HepG2 (cell line): Measurements from ENCODE around the gene KRT40. TPM values are rescaled to one million over a fixed set of nuclear protein-coding genes. Genes with fewer than 3 reads are reported as not detected.

Experiments
- ATAC-seq: fragments of 200-7000 bp; cut with Tn5 transposase; 3 replicates; pipeline ENCODE4 v1.9.1; 2020; ENCODE audit warnings: mild to moderate bottlenecking, moderate library complexity
- BruUV-seq: library from RNA; stranded (reverse); fragments of 400-500 nt; replicated peaks from 2 replicates; lab custom pipeline; 2021; lab: Mats Ljungman, UMichigan
- CTCF ChIA-PET: fragments of 300-600 bp; formaldehyde crosslinking; extraction: SDS; loops from one replicate; lab custom pipeline; 2021; ENCODE audit warnings: low total read pairs, inconsistent platforms, low intra/inter-chr PET ratio; lab: Yijun Ruan, JAX
- POLR2A ChIA-PET: fragments of 350-600 bp; sonication (Branson Sonifier 250); formaldehyde crosslinking; loops from one replicate; lab custom pipeline; 2020; ENCODE audit warnings: antibody characterized with exemption, inconsistent platforms; lab: Yijun Ruan, JAX
- DNase-seq: peaks from one replicate; pipeline ENCODE4 v3.0.0-alpha.2; 2015; ENCODE audit warnings: low spot score
- FAIRE-seq: peaks from 3 replicates; lab custom pipeline; 2011; peaks lifted over from hg19 to GRCh38; lab: Jason Lieb, UNC
- H2AFZ ChIP-seq: one replicate; pipeline ENCODE4 v1.6.1; 2011; ENCODE audit warnings: low read length, inconsistent platforms
- H3K27ac ChIP-seq: fragments of 300-600 bp; 3 replicates; pipeline ENCODE4 v1.8.0; 2011; ENCODE audit warnings: mixed run types, mild to moderate bottlenecking, mixed read lengths, low read length, inconsistent platforms; ENCODE audit not compliant: insufficient read depth; ENCODE audit errors: extremely low read length
- H3K27me3 ChIP-seq, 2 experiments: fragments of 200-600 bp in 1 of 2; 2 replicates in 1 of 2; 3 replicates in 1 of 2; pipeline versions ENCODE4 v1.6.0 to v1.8.0; 2011; ENCODE audit warnings: low read length in 2 of 2, mild to moderate bottlenecking in 2 of 2, moderate library complexity in 2 of 2, inconsistent platforms in 1 of 2; ENCODE audit not compliant: insufficient read depth in 2 of 2, control insufficient read depth in 1 of 2
- H3K36me3 ChIP-seq, 2 experiments: fragments of 200-600 bp in 1 of 2; replicated peaks in 1 of 2; 2 replicates in 1 of 2; 3 replicates in 1 of 2; pipeline versions ENCODE4 v1.5.1 to v1.8.0; 2011; ENCODE audit warnings: low read length in 2 of 2, inconsistent platforms in 1 of 2; ENCODE audit not compliant: insufficient read depth in 2 of 2, control insufficient read depth in 1 of 2
- H3K4me1 ChIP-seq: 2 replicates; pipeline ENCODE4 v1.5.1; 2012; ENCODE audit warnings: low read length, inconsistent platforms; ENCODE audit not compliant: insufficient read depth
- H3K4me2 ChIP-seq: 2 replicates; pipeline ENCODE4 v1.6.0; 2011; ENCODE audit warnings: low read depth, low read length, inconsistent platforms
- H3K4me3 ChIP-seq, 3 experiments: fragments of 200-600 bp in 1 of 3; sonication (generic), shearing (Covaris generic) in 1 of 3; replicated peaks in 1 of 3; 2 replicates each; pipeline ENCODE4 v1.5.1; 2011 to 2016; ENCODE audit warnings: low read length in 3 of 3, inconsistent platforms in 2 of 3, low read depth in 2 of 3, mild to moderate bottlenecking in 2 of 3, control low read depth in 1 of 3, mixed read lengths in 1 of 3; ENCODE audit not compliant: insufficient read depth in 1 of 3
- H3K79me2 ChIP-seq: one replicate; pipeline ENCODE4 v1.6.1; 2011; ENCODE audit warnings: low read length, inconsistent platforms; ENCODE audit not compliant: insufficient read depth
- H3K9ac ChIP-seq: 2 replicates; pipeline ENCODE4 v1.6.0; 2011; ENCODE audit warnings: mild to moderate bottlenecking, low read depth, low read length, inconsistent platforms; ENCODE audit not compliant: insufficient read depth
- H3K9me3 ChIP-seq: 2 replicates; pipeline ENCODE4 v1.5.1; 2012; ENCODE audit warnings: mild to moderate bottlenecking, low read length
- H4K20me1 ChIP-seq: 2 replicates; pipeline ENCODE4 v1.6.0; 2011; ENCODE audit warnings: inconsistent platforms, mild to moderate bottlenecking, low read length, moderate library complexity; ENCODE audit not compliant: insufficient read depth
- HMG20A ChIP-seq: IDR thresholded peaks from 2 replicates; pipeline ENCODE4 v1.6.1; 2016; ENCODE audit warnings: borderline replicate concordance
- MAFF ChIP-seq: IDR thresholded peaks from 2 replicates; pipeline ENCODE4 v1.6.1; 2011; ENCODE audit warnings: low read depth, low read length, improper control_type of control experiment
- MAFK ChIP-seq, 2 experiments: IDR thresholded peaks in 1 of 2; conservative IDR thresholded peaks in 1 of 2; 2 replicates each; pipeline ENCODE4 v1.6.1; 2011; ENCODE audit warnings: improper control_type of control experiment in 2 of 2, low read length in 2 of 2
- NFYB ChIP-seq: sonication (generic); formaldehyde crosslinking; IDR thresholded peaks from 2 replicates; pipeline ENCODE4 v1.4.0; 2020; ENCODE audit warnings: missing genetic modification reagents
- PPARG ChIP-seq: conservative IDR thresholded peaks from 2 replicates; pipeline ENCODE4 v1.6.1; 2016; ENCODE audit warnings: missing biosample characterization, missing genetic modification reagents
- TCF7L2 ChIP-seq: IDR thresholded peaks from 2 replicates; pipeline ENCODE4 v1.6.1; 2011; ENCODE audit warnings: mild to moderate bottlenecking, low read depth, low read length, moderate library complexity
- ZNF780A ChIP-seq: sonication (generic); formaldehyde crosslinking; IDR thresholded peaks from 2 replicates; pipeline ENCODE4 v1.8.0; 2022; ENCODE audit warnings: mild to moderate bottlenecking, missing genetic modification reagents, moderate library complexity
- ZNF790 ChIP-seq: sonication (generic); formaldehyde crosslinking; IDR thresholded peaks from 2 replicates; pipeline ENCODE4 v1.8.0; 2022; ENCODE audit warnings: missing genetic modification reagents, mild to moderate bottlenecking, borderline replicate concordance
- WGBS: methylation state at CpG from one replicate; pipeline ENCODE4 v1.1.6; 2017; ENCODE audit warnings: low lambda C conversion rate; 5-methylcytosine and 5-hydroxymethylcytosine counted together
- in situ Hi-C: cut with HindIII; loops from 2 replicates; pipeline ENCODE4 v1.10.0; 2017; ENCODE audit warnings: low pct_unique_long_range_greater_than_20kb; ENCODE audit not compliant: extremely low pct_ligation_motif_present
- intact Hi-C: fragments of 100-400 bp; cut with micrococcal nuclease; formaldehyde crosslinking; loops from one replicate; pipeline ENCODE4 v1.10.0; 2022; ENCODE audit not compliant: unreplicated experiment
- polyA plus RNA-seq, 8 experiments: library from polyadenylated mRNA; depleted of rRNA in 3 of 8; stranded (reverse) in 7 of 8; unstranded in 1 of 8; fragments of >200 nt; fragmentation: Illumina TruSeq in 4 of 8; extraction: Trizol in 4 of 8; gene quantifications; 2 replicates each; pipeline versions ENCODE4 v1.2.1 to v1.2.3, GENCODE V29; 2011 to 2016; ENCODE audit warnings: low read depth in 4 of 8, missing spikeins in 1 of 8, mixed read lengths in 1 of 8; ENCODE audit not compliant: insufficient read depth in 1 of 8
- total RNA-seq, 5 experiments: library from RNA; depleted of rRNA; stranded (reverse); fragments of >200 nt; fragmentation: Illumina TruSeq; extraction: Trizol; gene quantifications; 2 replicates each; pipeline ENCODE4 v1.2.3, GENCODE V29; 2016; ENCODE audit warnings: low read depth in 1 of 5
- TF ChIP-seq, protein P1 (sequence below): IDR thresholded peaks from 2 replicates; pipeline ENCODE4 v1.6.1; 2012; ENCODE audit warnings: low read depth, low read length, improper control_type of control experiment
- TF ChIP-seq, protein P2 (sequence below): IDR thresholded peaks from 2 replicates; pipeline ENCODE4 v1.6.1; 2016; ENCODE audit warnings: low read depth, missing genetic modification reagents, missing compliant biosample characterization

Gene KRT40
- total and polyA plus RNA-seq, 2 of the 13 experiments (the other 11 are each of a cell fraction or from before 2014, with no cell fraction given): not detected

DNA sequence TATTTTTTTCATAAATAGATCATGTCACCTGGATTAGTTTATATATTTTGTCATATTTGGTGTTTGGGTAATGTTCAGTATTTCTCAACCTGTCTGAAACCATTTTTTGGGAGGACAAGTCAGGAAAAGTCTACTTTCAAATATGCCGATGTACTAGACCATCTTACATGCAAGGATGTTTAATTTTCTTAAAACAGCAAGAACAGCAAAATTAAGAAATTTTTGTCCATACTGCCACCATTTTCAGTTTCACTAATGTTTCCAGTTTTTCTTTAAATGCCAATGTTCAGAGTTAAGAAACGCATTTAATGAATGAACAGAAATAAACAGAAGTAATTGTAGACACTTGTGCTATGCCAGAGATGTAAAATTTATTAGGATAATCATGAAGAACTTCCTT, 9.0 kb upstream of the KRT40 start:
- no TSS peak for BruUV-seq
- no peak for FAIRE-seq
- CTCF ChIA-PET: no interaction called here
- intact Hi-C loops: no loop called here
- H3K27ac ChIP-seq: no peak overlapping the region
- in situ Hi-C loops: no loop called here
- H3K27me3 ChIP-seq: no peaks in the 10 kb centered on the region
- H3K9me3 ChIP-seq: no peaks in the 10 kb centered on the region
- no peak for DNase-seq
- H3K9ac ChIP-seq: no peak overlapping the region
- no peak for ATAC-seq
- WGBS: 94% methylated on average over 2 of the region's 2 CpGs
- no peak overlapping the region for H2AFZ ChIP-seq
- peaks cover 5% of the 10 kb centered on the region; the same call in 1 of the 2 replicates for H3K4me1 ChIP-seq
- no peaks in the 10 kb centered on the region for H3K36me3 ChIP-seq
- no peak overlapping the region for H3K4me2 ChIP-seq
- TF ChIP-seq MAFF: peak; percentile 62; the same call in 1 of the 2 replicates
- TF ChIP-seq, protein P1, sequence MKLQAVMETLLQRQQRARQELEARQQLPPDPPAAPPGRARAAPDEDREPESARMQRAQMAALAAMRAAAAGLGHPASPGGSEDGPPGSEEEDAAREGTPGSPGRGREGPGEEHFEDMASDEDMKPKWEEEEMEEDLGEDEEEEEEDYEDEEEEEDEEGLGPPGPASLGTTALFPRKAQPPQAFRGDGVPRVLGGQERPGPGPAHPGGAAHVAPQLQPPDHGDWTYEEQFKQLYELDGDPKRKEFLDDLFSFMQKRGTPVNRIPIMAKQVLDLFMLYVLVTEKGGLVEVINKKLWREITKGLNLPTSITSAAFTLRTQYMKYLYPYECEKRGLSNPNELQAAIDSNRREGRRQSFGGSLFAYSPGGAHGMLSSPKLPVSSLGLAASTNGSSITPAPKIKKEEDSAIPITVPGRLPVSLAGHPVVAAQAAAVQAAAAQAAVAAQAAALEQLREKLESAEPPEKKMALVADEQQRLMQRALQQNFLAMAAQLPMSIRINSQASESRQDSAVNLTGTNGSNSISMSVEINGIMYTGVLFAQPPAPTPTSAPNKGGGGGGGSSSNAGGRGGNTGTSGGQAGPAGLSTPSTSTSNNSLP: no peak
- TF ChIP-seq NFYB: no peak
- no peak for TF ChIP-seq PPARG
- peak; percentile 53 to 74 for TF ChIP-seq MAFK (conservative IDR thresholded peaks at IDR 0.05 in 1 of 2, IDR thresholded peaks at IDR 0.05 in 1 of 2; ENCODE audit: low read length in 2 of 2)
- TF ChIP-seq ZNF790 (CRISPR knock-in tag): no peak
- no peak for TF ChIP-seq TCF7L2
- no peak for TF ChIP-seq ZNF780A (CRISPR knock-in tag)
- TF ChIP-seq, protein P2, sequence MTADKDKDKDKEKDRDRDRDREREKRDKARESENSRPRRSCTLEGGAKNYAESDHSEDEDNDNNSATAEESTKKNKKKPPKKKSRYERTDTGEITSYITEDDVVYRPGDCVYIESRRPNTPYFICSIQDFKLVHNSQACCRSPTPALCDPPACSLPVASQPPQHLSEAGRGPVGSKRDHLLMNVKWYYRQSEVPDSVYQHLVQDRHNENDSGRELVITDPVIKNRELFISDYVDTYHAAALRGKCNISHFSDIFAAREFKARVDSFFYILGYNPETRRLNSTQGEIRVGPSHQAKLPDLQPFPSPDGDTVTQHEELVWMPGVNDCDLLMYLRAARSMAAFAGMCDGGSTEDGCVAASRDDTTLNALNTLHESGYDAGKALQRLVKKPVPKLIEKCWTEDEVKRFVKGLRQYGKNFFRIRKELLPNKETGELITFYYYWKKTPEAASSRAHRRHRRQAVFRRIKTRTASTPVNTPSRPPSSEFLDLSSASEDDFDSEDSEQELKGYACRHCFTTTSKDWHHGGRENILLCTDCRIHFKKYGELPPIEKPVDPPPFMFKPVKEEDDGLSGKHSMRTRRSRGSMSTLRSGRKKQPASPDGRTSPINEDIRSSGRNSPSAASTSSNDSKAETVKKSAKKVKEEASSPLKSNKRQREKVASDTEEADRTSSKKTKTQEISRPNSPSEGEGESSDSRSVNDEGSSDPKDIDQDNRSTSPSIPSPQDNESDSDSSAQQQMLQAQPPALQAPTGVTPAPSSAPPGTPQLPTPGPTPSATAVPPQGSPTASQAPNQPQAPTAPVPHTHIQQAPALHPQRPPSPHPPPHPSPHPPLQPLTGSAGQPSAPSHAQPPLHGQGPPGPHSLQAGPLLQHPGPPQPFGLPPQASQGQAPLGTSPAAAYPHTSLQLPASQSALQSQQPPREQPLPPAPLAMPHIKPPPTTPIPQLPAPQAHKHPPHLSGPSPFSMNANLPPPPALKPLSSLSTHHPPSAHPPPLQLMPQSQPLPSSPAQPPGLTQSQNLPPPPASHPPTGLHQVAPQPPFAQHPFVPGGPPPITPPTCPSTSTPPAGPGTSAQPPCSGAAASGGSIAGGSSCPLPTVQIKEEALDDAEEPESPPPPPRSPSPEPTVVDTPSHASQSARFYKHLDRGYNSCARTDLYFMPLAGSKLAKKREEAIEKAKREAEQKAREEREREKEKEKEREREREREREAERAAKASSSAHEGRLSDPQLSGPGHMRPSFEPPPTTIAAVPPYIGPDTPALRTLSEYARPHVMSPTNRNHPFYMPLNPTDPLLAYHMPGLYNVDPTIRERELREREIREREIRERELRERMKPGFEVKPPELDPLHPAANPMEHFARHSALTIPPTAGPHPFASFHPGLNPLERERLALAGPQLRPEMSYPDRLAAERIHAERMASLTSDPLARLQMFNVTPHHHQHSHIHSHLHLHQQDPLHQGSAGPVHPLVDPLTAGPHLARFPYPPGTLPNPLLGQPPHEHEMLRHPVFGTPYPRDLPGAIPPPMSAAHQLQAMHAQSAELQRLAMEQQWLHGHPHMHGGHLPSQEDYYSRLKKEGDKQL (CRISPR knock-in tag): no peak
- TF ChIP-seq HMG20A (CRISPR knock-in tag): no peak
- POLR2A ChIA-PET: no interaction called here
- no peak overlapping the region for H3K4me3 ChIP-seq
- H4K20me1 ChIP-seq: no peaks in the 10 kb centered on the region
- no peaks in the 10 kb centered on the region for H3K79me2 ChIP-seq
